ENCODE results near the gene ADSL. TPM values are rescaled to one million over a fixed set of nuclear protein-coding genes. Genes with fewer than 3 reads are reported as not detected.
A peak's percentile ranks its signal among the peaks of the same experiment; 100 is the strongest.

ADSL gene
- total and polyA plus RNA-seq, 2 of the 4 experiments (the other 2 are of a cell fraction), result 93.6 to 229 TPM

DNA sequence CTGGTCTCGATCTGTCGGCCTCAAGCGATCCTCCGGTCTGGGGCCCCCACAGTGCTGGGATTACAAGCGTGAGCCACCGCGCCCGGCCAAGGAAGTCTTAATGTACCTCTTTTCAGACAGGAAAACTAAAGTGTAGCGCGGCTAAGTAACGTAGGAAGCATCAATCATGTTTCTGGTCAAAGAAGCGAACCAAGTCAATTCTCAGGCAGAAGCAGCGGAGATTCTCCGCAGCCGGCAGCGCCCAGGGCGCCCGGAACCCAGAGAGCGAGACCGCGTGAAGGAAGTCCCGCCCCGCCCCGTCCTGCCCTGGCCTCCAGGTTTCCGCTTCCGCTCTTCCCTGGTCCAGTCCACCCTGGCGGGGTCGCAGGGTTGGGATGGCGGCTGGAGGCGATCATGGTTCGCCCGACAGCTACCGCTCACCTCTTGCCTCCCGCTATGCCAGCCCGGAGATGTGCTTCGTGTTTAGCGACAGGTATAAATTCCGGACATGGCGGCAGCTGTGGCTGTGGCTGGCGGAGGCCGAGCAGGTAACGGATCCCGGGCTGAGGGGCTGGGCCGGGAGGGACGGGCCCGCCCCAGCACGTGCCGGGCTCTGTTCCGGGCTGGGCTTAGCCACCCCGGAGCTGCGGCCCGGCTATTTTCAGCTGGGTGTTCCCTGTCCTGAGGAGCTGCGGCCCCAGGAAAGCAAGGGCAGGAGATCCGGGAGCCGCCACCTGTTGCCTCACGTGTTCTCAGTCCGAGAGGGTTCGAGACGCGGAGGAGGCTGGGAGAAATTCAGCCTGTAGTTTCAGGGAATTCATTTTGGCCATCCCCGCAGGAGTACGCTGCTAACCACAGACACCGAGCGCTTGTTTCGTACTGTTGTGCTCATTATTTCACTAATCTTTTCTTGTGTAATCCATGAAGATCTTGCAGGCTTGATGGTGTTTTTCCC is at the start of gene ADSL (continued):
- TF ChIP-seq ELK1 (IDR thresholded peaks at IDR 0.05; ENCODE audit: borderline replicate concordance, low read depth, low read length), result no peak
- TF ChIP-seq CHD1 (IDR thresholded peaks at IDR 0.05; ENCODE audit: low read depth, low read length), result no peak
- peak; percentile 72 for TF ChIP-seq USF2 (IDR thresholded peaks at IDR 0.05; ENCODE audit: low read depth, low read length)
- TF ChIP-seq RFX5 (IDR thresholded peaks at IDR 0.05; ENCODE audit: low read depth, low read length), result no peak
- TF ChIP-seq POLR2A (IDR thresholded peaks at IDR 0.05; ENCODE audit: low read depth, low read length), result peak; percentile 83
